HG03469 (cell line): ENCODE results near the gene GTF3C5.
"Not testable (repeated sequence)": the region's sequence is repeated elsewhere in the genome, so short reads cannot be mapped to it uniquely, and the experiment has no call there.

Experiments
- ATAC-seq: cut with Tn5 transposase; IDR thresholded peaks from one replicate; pipeline ENCODE4 v1.9.1; 2021; ENCODE audit warnings: mild to moderate bottlenecking, moderate library complexity, moderate number of reproducible peaks; ENCODE audit not compliant: unreplicated experiment

The GTF3C5 gene

GRCh38 chr9:132996526-132996925 is 34.3 kb upstream of the GTF3C5 start:
- ATAC-seq: no peak

GRCh38 chr9:132997591-132997990 is 33.2 kb upstream of the GTF3C5 start:
- ATAC-seq: no peak

GRCh38 chr9:132998221-132998620 is 32.6 kb upstream of the GTF3C5 start:
- not testable (repeated sequence) for ATAC-seq

GRCh38 chr9:132998831-132999635 is 31.8 kb upstream of the GTF3C5 start:
- ATAC-seq: no peak

GRCh38 chr9:133002147-133003070 is 28.4 kb upstream of the GTF3C5 start:
- no peak for ATAC-seq

DNA sequence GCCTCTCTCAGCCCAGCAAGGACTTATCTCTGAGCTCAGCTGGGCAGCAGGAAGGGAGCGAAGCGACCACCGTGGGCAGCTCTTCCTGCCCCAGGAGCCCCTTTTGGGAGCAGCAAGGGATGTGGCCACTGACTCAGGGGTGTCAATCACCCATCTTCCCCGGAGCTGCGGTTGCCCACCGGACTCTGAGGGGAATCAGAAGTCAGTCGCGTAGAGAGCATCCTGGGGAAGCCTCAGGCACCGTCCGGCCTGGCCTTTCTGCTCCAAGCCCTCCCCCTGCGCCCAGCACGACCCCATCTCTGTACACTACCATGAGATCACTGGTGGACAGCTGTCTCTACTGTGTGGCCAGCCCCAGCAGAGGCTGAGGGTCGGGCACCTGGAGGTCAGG is 27.7 kb upstream of the GTF3C5 start:
- no peak for ATAC-seq

DNA sequence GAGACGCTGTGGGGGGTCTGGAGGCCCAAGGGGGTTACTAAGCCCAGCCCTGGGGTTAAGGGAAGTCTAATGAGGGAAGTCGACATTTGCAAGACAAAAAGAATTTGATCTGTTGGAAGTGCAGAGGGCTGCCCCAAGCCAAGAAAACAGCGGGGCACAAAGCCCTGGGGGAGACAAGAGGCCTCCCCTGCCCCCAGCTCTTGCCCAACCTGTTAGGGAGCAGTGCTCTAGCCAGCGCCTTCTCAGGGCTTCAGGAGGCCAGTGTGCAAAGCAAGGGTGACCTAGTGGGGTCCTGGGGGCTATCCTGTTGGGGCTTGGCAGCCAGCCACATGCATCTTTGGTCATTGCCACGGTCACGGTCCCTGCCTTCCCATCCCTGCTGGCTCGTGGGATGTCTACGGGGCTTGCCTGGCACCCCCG is 27.1 kb upstream of the GTF3C5 start:
- no peak for ATAC-seq

GRCh38 chr9:133004091-133004998 is 26.5 kb upstream of the GTF3C5 start:
- no peak for ATAC-seq

DNA sequence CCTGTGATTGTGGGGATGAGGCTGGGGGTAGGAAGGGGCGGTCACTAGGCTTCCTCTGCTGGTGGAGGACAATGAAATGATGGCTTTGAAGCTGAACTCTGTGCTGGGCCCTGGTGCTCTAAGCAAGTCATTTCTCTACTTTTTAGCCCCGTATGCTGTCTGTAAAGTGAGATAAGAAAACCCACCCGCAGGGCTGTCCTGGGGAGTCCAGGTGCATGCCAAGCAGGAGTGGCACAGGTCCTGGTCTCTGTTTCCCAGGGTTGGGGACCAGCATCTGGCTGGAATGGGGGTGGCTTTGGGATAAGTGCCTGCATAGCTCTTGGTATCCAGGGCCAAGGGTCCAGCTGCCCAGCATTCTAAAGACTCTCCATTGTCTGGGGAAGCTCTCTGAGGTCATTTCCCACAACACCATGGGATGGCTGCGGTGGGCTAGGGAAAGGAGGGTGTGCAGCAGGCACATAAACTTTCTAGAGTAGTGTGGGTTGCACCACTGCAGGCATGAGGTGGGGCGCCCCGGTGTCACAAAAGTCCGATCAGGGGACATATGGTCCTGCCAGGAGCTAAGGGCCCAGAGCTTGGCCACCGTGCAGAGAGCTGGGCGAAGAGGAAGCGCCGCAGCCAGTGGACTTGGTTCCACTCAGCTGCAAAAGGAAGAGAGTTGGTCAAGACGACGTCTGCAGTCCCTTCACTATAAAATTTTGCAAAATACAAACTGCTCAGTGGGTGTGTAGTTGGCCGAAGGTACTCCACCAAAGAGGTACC is 25.6 kb upstream of the GTF3C5 start:
- ATAC-seq: no peak

- ATAC-seq: no peak
These were observed 24.8 kb upstream of the GTF3C5 start for GRCh38 chr9:133005957-133006356.

DNA sequence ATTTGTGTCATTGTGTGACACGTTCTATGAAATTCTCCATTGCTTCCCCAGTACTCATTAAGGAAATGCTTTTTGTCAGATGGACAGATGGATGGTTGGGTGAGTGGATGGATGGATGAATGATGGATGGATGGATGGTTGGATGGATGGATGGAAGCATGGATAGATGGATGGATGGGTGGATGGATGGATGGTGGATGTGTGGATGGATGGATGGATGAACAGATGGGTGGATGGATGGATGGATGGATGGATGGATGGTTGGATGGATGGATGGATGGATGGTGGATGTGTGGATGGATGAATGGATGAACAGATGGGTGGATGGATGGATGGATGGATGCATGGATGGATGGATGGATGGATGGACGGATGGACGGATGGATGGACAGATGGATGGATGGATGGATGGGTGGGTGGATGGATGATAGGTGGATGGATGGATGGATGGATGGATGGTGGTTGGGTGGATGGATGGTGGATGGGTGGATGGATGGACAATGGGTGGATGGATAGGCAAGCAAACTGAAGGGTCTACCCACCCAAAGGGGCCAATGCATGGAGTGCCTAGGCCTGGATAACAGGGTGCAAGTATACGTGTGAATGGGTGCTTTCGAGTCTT is 24.0 kb upstream of the GTF3C5 start:
- no peak for ATAC-seq

GRCh38 chr9:133008406-133008805 is 22.4 kb upstream of the GTF3C5 start:
- ATAC-seq: no peak

DNA sequence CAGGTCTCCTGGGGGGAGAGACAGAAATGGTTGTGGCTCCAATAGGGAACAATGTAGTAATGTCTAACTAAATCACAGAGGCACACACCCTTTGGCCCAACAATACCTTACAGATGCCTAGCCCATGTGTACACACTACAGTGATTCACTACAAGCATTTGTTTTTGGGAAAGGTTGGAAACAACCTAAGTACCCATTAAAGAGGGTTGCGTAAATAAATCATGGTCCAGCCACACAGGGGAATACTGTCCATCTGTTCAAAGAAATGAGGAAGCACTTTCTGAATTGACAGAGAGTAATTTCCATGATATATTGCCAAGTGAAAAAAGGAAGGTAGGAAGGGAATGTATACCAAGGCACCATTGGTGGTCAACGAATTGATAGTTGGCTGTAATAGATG is 22.0 kb upstream of the GTF3C5 start:
- no peak for ATAC-seq

DNA sequence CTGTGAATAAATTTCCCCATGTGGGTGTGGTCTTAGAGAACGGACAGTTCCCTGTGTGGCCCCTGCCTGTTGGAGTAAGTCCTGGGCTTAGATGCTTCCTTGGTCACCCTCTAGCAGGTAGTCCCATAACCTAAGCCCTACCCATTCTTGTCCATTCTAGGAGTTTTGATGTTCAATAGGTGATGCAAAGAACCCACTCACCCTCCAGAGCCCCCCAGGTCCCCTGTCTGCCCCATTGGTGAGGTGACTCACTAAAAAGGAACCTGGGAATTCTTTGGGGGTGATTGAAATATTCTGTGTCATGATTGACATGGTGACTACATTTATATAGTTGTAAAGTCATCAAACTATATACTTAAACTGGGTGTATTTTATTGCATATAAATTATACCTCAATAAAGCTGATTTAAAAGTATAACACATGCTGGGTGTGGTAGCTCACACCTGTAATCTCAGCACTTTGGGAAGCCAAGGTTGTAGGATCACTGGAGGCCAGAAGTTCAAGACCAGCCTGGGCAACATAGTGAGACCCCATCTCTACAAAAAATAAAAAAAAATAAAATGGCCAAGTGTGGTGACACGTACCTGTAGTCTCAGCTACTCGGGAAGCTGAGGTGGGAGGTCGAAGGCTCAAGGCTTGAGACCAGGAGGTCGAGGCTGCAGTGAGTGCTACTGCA is 20.8 kb upstream of the GTF3C5 start:
- ATAC-seq: no peak

DNA sequence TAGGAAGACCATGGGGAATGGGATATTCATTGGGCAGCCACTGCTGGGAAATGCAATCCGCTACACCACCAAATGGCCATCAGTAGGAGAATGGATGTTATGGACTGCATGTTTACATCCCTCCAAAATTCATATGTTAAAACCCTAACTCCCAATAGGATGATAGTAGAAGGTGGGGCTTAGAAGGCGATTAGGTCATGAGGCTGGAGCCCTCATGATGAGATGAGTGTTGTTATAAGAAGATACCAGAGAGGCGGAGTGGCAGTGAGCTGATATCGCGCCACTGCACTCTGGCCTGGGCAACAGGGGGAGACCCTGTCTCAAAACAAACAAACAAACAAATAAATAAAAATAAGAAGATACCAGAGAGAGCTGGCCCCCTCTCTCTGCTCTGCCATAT is 16.1 kb upstream of the GTF3C5 start:
- ATAC-seq: no peak

DNA sequence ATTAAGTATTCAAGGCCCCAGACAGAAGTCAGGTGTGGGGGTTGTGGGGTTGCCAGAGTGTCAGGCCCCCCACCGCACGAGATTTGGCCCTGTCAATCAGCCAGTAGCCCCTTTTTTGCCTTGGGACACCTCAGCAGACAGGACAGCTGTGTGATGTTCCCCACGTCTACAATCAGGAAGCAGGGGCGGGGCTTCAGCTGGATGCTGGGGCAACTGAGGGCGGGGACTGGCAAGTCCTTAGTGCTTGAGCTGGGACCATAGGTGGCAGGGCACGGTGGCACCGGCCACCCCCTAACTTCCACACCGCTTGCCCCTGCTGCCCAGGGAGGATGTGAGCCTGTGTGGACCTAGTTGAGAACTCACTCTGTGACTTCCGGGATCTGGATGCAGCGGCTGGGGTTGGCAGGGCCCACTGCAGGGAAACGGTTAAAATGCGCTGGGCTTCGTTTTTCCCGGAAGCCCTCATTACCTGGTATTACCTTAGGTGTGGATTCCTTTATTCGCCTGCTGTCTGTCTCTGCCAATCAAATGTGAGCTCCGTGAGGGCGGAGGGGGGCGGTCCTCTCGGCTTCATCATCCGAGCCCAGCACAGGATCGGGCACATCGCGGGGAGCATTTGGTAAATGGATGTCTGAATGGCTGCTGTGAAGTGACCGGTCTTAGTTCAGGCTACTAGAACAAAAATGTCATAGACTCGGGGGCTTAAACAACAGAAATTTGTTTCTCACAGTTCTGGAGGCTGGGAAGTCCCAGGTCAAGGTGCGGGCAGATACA is 7.5 kb upstream of the GTF3C5 start:
- no peak for ATAC-seq

GRCh38 chr9:133026426-133026825 is 4.4 kb upstream of the GTF3C5 start:
- no peak for ATAC-seq

GRCh38 chr9:133027134-133027533 is 3.7 kb upstream of the GTF3C5 start:
- ATAC-seq: no peak
